Upper lobe of left lung (tissue), 6 donors: ENCODE measurements around the gene SRBD1. TPM values are rescaled to one million over a fixed set of nuclear protein-coding genes. Genes with fewer than 3 reads are reported as not detected.

Experiments used
- ATAC-seq, 2 donors: fragments of 200-7000 bp; cut with Tn5 transposase; one replicate each; pipeline ENCODE4 v1.9.1; 2022; ENCODE audit warnings: mild to moderate bottlenecking in 2 of 2, moderate library complexity in 2 of 2; ENCODE audit not compliant: low FRiP score in 2 of 2
- DNase-seq, 2 donors: peaks; one replicate each; pipeline ENCODE4 v3.0.0-alpha.2; 2019 to 2020
- H3K27ac ChIP-seq, 4 donors: fragments of 200-600 bp; sonication (generic); one replicate each; pipeline ENCODE4 v1.5.1; 2016 to 2019
- H3K27me3 ChIP-seq, 4 donors: fragments of 200-600 bp; sonication (generic); one replicate each; pipeline ENCODE4 v1.5.1; 2017 to 2019
- H3K36me3 ChIP-seq, 4 donors: fragments of 200-600 bp; sonication (generic); one replicate each; pipeline ENCODE4 v1.5.1; 2016 to 2019
- H3K4me1 ChIP-seq, 4 donors: fragments of 200-600 bp; sonication (generic); one replicate each; pipeline ENCODE4 v1.5.1; 2018 to 2019
- H3K4me3 ChIP-seq, 4 donors: fragments of 200-600 bp; sonication (generic); one replicate each; pipeline ENCODE4 v1.5.1; 2017 to 2019; ENCODE audit warnings: mild to moderate bottlenecking in 2 of 4, moderate library complexity in 1 of 4
- H3K9me3 ChIP-seq, 4 donors: fragments of 200-600 bp; sonication (generic); one replicate each; pipeline ENCODE4 v1.5.1; 2018 to 2019
- CTCF ChIP-seq, 6 experiments: fragments of 450-650 bp in 4 of 6; fragments of 200-600 bp in 2 of 6; sonication (generic) in 2 of 6; IDR thresholded peaks; one replicate each; pipeline ENCODE4 v1.5.1; 2016 to 2019; ENCODE audit warnings: antibody characterized with exemption in 6 of 6
- EP300 ChIP-seq, 4 donors: sonication (generic); formaldehyde crosslinking; IDR thresholded peaks; one replicate each; pipeline ENCODE4 v1.5.1; 2017; ENCODE audit warnings: antibody characterized with exemption in 4 of 4, control low read depth in 2 of 4
- POLR2A ChIP-seq, 4 donors: fragments of 450-650 bp; IDR thresholded peaks; one replicate each; pipeline ENCODE4 v1.5.1; 2016 to 2017; ENCODE audit warnings: antibody characterized with exemption in 4 of 4, mild to moderate bottlenecking in 2 of 4
- POLR2AphosphoS5 ChIP-seq, 2 donors: sonication (generic); formaldehyde crosslinking; IDR thresholded peaks; one replicate each; pipeline ENCODE4 v1.5.1; 2017; ENCODE audit warnings: antibody characterized with exemption in 2 of 2
- WGBS, 2 donors: methylation state at CpG; one replicate each; pipeline ENCODE4 v1.1.5; 2017 to 2018; 5-methylcytosine and 5-hydroxymethylcytosine counted together
- total RNA-seq, 6 donors: library from RNA; depleted of rRNA in 4 of 6; stranded (reverse); fragments of >200 nt in 4 of 6; gene quantifications; one replicate each; pipeline versions ENCODE4 v1.1.0 to v1.2.1, GENCODE V29; 2016 to 2021
- donor health status: DM: no; HTN: no; CAD: no; lungs with moderate emphysema.
- donor health status: DM: no; HTN: yes; CAD: no; lungs with severe emphysema.

Gene SRBD1
- total RNA-seq, 6 donors from 2014 or later: 16.4 to 38.3 (median 19.0) TPM

GRCh38 chr2:45361666-45362065, 249.4 kb downstream of the SRBD1 start:
- H3K9me3 ChIP-seq: no peaks in the 10 kb centered on the region
- no peak for DNase-seq
- no peak for ATAC-seq
- no peaks in the 10 kb centered on the region for H3K27me3 ChIP-seq
- H3K4me3 ChIP-seq: no peak overlapping the region
- no peaks in the 10 kb centered on the region for H3K36me3 ChIP-seq
- no peaks in the 10 kb centered on the region for H3K4me1 ChIP-seq
- TF ChIP-seq POLR2A (IDR thresholded peaks at IDR 0.05) (no peak), EP300 (IDR thresholded peaks at IDR 0.05) (no peak), POLR2AphosphoS5 (IDR thresholded peaks at IDR 0.05) (no peak), CTCF (IDR thresholded peaks at IDR 0.05) (no peak)
- H3K27ac ChIP-seq: no peak overlapping the region
- 86 to 87% methylated on average over 2 of the region's 2 CpGs for WGBS, 2 donors

- no peaks in the 10 kb centered on the region for H3K9me3 ChIP-seq
- H3K4me3 ChIP-seq: no peak overlapping the region
- TF ChIP-seq EP300 (IDR thresholded peaks at IDR 0.05): no peak
- no peak for TF ChIP-seq POLR2A (IDR thresholded peaks at IDR 0.05)
- TF ChIP-seq POLR2AphosphoS5 (IDR thresholded peaks at IDR 0.05): no peak
- no peak for TF ChIP-seq CTCF (IDR thresholded peaks at IDR 0.05)
- 80% methylated on average over 2 of the region's 2 CpGs for WGBS, 2 donors
- no peaks in the 10 kb centered on the region for H3K27me3 ChIP-seq
- H3K27ac ChIP-seq: no peak overlapping the region
- no peaks in the 10 kb centered on the region for H3K4me1 ChIP-seq
- no peak for ATAC-seq
- H3K36me3 ChIP-seq: no peaks in the 10 kb centered on the region
- no peak for DNase-seq
These were observed 256.3 kb downstream of the SRBD1 start for GRCh38 chr2:45354776-45355175.

- no peaks in the 10 kb centered on the region for H3K4me1 ChIP-seq
- no peaks in the 10 kb centered on the region for H3K27me3 ChIP-seq
- H3K36me3 ChIP-seq: no peaks in the 10 kb centered on the region
- no peak overlapping the region for H3K4me3 ChIP-seq
- no peak for DNase-seq
- 58 to 63% methylated on average over 2 of the region's 2 CpGs for WGBS, 2 donors
- H3K27ac ChIP-seq: no peak overlapping the region
- TF ChIP-seq CTCF (IDR thresholded peaks at IDR 0.05) (no peak), POLR2A (IDR thresholded peaks at IDR 0.05) (no peak), POLR2AphosphoS5 (IDR thresholded peaks at IDR 0.05) (no peak), EP300 (IDR thresholded peaks at IDR 0.05) (no peak)
- no peaks in the 10 kb centered on the region for H3K9me3 ChIP-seq
- no peak for ATAC-seq
These were observed 257.2 kb downstream of the SRBD1 start for GRCh38 chr2:45353879-45354278.

DNA sequence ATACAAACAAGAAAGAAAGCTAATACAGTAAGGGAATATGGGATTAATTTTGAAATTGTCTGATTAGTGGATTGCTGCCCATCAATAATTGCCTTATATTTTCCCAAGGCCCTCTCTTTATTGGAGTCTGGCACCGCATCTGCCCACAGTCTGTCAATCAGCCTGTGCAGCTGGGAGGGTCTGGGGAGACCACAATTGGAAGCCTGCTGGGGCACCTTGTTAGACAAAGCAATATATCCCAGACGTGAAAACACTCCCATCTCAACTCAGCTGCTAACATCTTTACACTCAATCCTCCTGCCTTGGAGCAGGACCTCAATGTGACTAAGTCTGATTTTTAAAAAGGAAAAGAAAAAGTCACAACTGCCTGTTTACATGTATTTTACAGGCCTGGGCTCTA, 258.6 kb downstream of the SRBD1 start:
- no peaks in the 10 kb centered on the region for H3K4me1 ChIP-seq
- ATAC-seq: no peak
- H3K9me3 ChIP-seq: no peaks in the 10 kb centered on the region
- H3K4me3 ChIP-seq: no peak overlapping the region
- 78 to 85% methylated on average over 2 of the region's 2 CpGs for WGBS, 2 donors
- TF ChIP-seq POLR2AphosphoS5 (IDR thresholded peaks at IDR 0.05) (no peak), EP300 (IDR thresholded peaks at IDR 0.05) (no peak), POLR2A (IDR thresholded peaks at IDR 0.05) (no peak), CTCF (IDR thresholded peaks at IDR 0.05) (no peak)
- no peak for DNase-seq
- H3K36me3 ChIP-seq: no peaks in the 10 kb centered on the region
- H3K27ac ChIP-seq: no peak overlapping the region
- H3K27me3 ChIP-seq: no peaks in the 10 kb centered on the region

DNA sequence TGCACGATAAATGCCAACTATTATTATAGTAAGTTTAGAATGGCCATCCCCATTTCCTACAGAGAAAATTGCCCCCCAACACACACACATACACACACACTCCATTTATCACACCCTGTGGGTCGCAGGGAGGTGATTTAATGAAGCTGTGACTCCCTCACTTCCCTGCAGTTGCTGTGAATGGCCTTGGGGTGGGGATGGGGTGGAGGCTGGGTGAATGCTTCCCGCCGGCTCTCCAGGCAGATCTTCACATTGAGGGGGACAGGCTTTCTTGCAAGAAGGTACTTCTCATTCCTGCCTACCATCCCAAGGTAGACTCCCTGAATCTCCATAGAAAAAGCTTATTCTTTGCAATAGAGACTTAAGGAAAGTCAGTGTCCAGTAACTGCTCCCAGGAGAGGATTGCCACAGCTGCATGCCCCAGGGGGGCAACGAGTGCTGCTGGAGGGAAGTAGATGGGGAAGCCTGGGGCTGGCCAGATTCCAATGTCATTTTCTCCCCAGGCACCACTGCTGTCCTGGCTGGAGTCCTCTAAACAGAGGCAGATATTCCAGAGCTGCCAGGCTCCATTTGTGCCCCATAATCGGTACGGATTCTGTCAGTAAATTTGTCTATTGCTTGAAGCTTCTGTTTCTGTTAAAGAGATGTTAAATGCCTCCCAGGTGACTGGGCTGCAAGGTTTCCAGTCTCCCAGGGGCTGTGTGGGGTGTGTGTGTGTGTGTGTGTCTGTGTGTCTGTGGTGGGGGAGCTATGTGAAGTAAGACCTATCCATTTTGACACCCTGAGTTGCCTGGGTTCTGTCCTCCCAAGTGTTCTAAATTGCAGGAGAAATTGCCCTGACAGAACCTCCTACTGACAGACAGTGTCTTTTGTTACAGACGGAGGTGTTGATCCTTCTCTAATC, 265.5 kb downstream of the SRBD1 start:
- no peaks in the 10 kb centered on the region for H3K36me3 ChIP-seq
- H3K27me3 ChIP-seq: no peaks in the 10 kb centered on the region
- no peak overlapping the region for H3K27ac ChIP-seq
- no peaks in the 10 kb centered on the region for H3K9me3 ChIP-seq
- ATAC-seq (no peak), DNase-seq (no peak)
- WGBS, 2 donors: 72 to 73% methylated on average over 6 to 8 of the region's 8 CpGs
- no peak overlapping the region for H3K4me3 ChIP-seq
- H3K4me1 ChIP-seq: no peaks in the 10 kb centered on the region
- no peak for TF ChIP-seq POLR2AphosphoS5 (IDR thresholded peaks at IDR 0.05)
- TF ChIP-seq POLR2A (IDR thresholded peaks at IDR 0.05): no peak
- no peak for TF ChIP-seq CTCF (IDR thresholded peaks at IDR 0.05)
- TF ChIP-seq EP300 (IDR thresholded peaks at IDR 0.05): no peak
